ENCODE measurements around the gene LPAR3.

The LPAR3 gene

GRCh38 chr1:84763912-84764680 lies 128.9 kb downstream of the LPAR3 start:
- peaks cover 2% of the 10 kb centered on the region in 2 donors for H3K4me1 Mint-ChIP-seq (ENCODE audit: low read depth in 2 of 2)
- H3K36me3 Mint-ChIP-seq (ENCODE audit: insufficient read depth), result no peaks in the 10 kb centered on the region

GRCh38 chr1:84762664-84763063 lies 130.3 kb downstream of the LPAR3 start:
- ATAC-seq (replicated peaks), result no peak
- Mint-ChIP-seq H3K9me3 (no peaks in the 10 kb centered on the region), H3K4me3 (no peak overlapping the region), H3K27ac (no peak overlapping the region), H3K27me3 (peaks cover 45 to 59% of the 10 kb centered on the region in 2 donors), H3K4me1 (ENCODE audit: low read depth in 2 of 2) (peaks cover 2 to 7% of the 10 kb centered on the region in 2 donors), H3K36me3 (ENCODE audit: insufficient read depth) (no peaks in the 10 kb centered on the region)
- DNase-seq, result no peak

More at GRCh38 chr1:84763912-84764680, 128.9 kb downstream of the LPAR3 start:
- ATAC-seq (replicated peaks) (no peak), DNase-seq (no peak)
- Mint-ChIP-seq H3K27me3 (peaks cover 46 to 66% of the 10 kb centered on the region in 2 donors), H3K4me3 (no peak overlapping the region), H3K9me3 (no peaks in the 10 kb centered on the region), H3K27ac (no peak overlapping the region)
